GM23338 (cell line): ENCODE data around the gene VIPAS39. TPM values are rescaled to one million over a fixed set of nuclear protein-coding genes. Genes with fewer than 3 reads are reported as not detected.

Experiments
- ATAC-seq: fragments of 200-7000 bp; cut with Tn5 transposase; 3 replicates; pipeline ENCODE4 v1.9.1; 2020
- DNase-seq: peaks from one replicate; pipeline ENCODE4 v3.0.0-alpha.2; 2015; ENCODE audit warnings: low spot score
- H2AFZ ChIP-seq: fragments of 200-600 bp; sonication (generic); 2 replicates; pipeline ENCODE4 v1.8.0; 2016; ENCODE audit warnings: antibody characterized with exemption, mild to moderate bottlenecking, moderate library complexity
- H3F3A ChIP-seq: fragments of 200-600 bp; sonication (generic); replicated peaks from 2 replicates; pipeline ENCODE4 v1.8.0; 2017; ENCODE audit warnings: antibody characterized with exemption, mixed run types, low read depth
- H3K27ac ChIP-seq: fragments of 200-600 bp; sonication (generic); 2 replicates; pipeline ENCODE4 v1.6.1; 2016; ENCODE audit warnings: low read depth
- H3K27me3 ChIP-seq: fragments of 200-600 bp; sonication (generic); 2 replicates; pipeline ENCODE4 v1.8.0; 2016; ENCODE audit warnings: mild to moderate bottlenecking, mixed run types, moderate library complexity; ENCODE audit not compliant: insufficient read depth
- H3K36me3 ChIP-seq: fragments of 200-600 bp; sonication (generic); 2 replicates; pipeline ENCODE4 v1.8.0; 2016; ENCODE audit warnings: mild to moderate bottlenecking; ENCODE audit not compliant: insufficient read depth
- H3K4me1 ChIP-seq: fragments of 200-600 bp; sonication (generic); 2 replicates; pipeline ENCODE4 v1.8.0; 2016; ENCODE audit warnings: mild to moderate bottlenecking, moderate library complexity; ENCODE audit not compliant: insufficient read depth
- H3K4me2 ChIP-seq: fragments of 200-600 bp; sonication (generic); 2 replicates; pipeline ENCODE4 v1.7.1; 2017; ENCODE audit warnings: mixed run types
- H3K4me3 ChIP-seq: fragments of 200-600 bp; sonication (generic); 2 replicates; pipeline ENCODE4 v1.6.1; 2016; ENCODE audit warnings: mixed run types
- H3K79me2 ChIP-seq: fragments of 200-600 bp; sonication (generic); replicated peaks from 2 replicates; pipeline ENCODE4 v1.8.0; 2017; ENCODE audit warnings: mild to moderate bottlenecking; ENCODE audit not compliant: insufficient read depth
- H3K9me2 ChIP-seq: fragments of 200-600 bp; sonication (generic); 2 replicates; pipeline ENCODE4 v1.8.0; 2017; ENCODE audit not compliant: insufficient read depth
- H4K20me1 ChIP-seq: fragments of 200-600 bp; sonication (generic); replicated peaks from 2 replicates; pipeline ENCODE4 v1.8.0; 2017; ENCODE audit warnings: mild to moderate bottlenecking; ENCODE audit not compliant: insufficient read depth
- H3K27ac Mint-ChIP-seq: 2 replicates; pipeline ENCODE4 v1.8.0; 2020; ENCODE audit warnings: inconsistent platforms, mild to moderate bottlenecking, moderate library complexity, mixed read lengths
- H3K27me3 Mint-ChIP-seq: 3 replicates; pipeline ENCODE4 v1.8.0; 2022; ENCODE audit warnings: low read depth, mild to moderate bottlenecking, moderate library complexity, mixed read lengths, inconsistent platforms; ENCODE audit not compliant: insufficient read depth, poor library complexity
- H3K36me3 Mint-ChIP-seq: 3 replicates; pipeline ENCODE4 v1.8.0; 2021; ENCODE audit warnings: low read depth, mild to moderate bottlenecking, inconsistent platforms, moderate library complexity, mixed read lengths
- H3K4me1 Mint-ChIP-seq: 3 replicates; pipeline ENCODE4 v1.8.0; 2020; ENCODE audit warnings: mild to moderate bottlenecking, inconsistent platforms, mixed read lengths
- H3K4me3 Mint-ChIP-seq: 3 replicates; pipeline ENCODE4 v1.8.0; 2021; ENCODE audit warnings: moderate library complexity, mild to moderate bottlenecking, inconsistent platforms, mixed read lengths
- H3K9me3 Mint-ChIP-seq: 3 replicates; pipeline ENCODE4 v1.8.0; 2020; ENCODE audit warnings: moderate library complexity, mild to moderate bottlenecking, inconsistent platforms, mixed read lengths
- CREB1 ChIP-seq: fragments of 250-450 bp; sonication (Bioruptor Pico); IDR thresholded peaks from 2 replicates; pipeline ENCODE4 v1.5.0; 2020; ENCODE audit warnings: low read depth, mild to moderate bottlenecking, moderate library complexity
- EZH2 ChIP-seq: fragments of 200-600 bp; sonication (generic); IDR thresholded peaks from one replicate; pipeline ENCODE4 v1.8.0; 2017; ENCODE audit warnings: antibody characterized with exemption, mild to moderate bottlenecking, low read depth; ENCODE audit not compliant: unreplicated experiment
- EZH2phosphoT487 ChIP-seq: fragments of 200-600 bp; sonication (generic); IDR thresholded peaks from one replicate; pipeline ENCODE4 v1.8.1; 2018; ENCODE audit warnings: antibody characterized with exemption; ENCODE audit not compliant: unreplicated experiment
- JUNB ChIP-seq: IDR thresholded peaks from one replicate; pipeline ENCODE4 v1.6.1; 2016; ENCODE audit warnings: antibody characterized with exemption; ENCODE audit not compliant: unreplicated experiment
- NANOG ChIP-seq: IDR thresholded peaks from 2 replicates; pipeline ENCODE4 v1.6.1; 2016; ENCODE audit warnings: antibody characterized with exemption, borderline replicate concordance
- POLR2AphosphoS5 ChIP-seq: IDR thresholded peaks from 2 replicates; pipeline ENCODE4 v1.6.1; 2016; ENCODE audit warnings: antibody characterized with exemption, low read depth
- STAT1 ChIP-seq: IDR thresholded peaks from one replicate; pipeline ENCODE4 v1.6.1; 2016; ENCODE audit warnings: antibody characterized with exemption; ENCODE audit not compliant: unreplicated experiment
- ZNF114 ChIP-seq: fragments of 250-450 bp; sonication (Bioruptor Pico); IDR thresholded peaks from 2 replicates; pipeline ENCODE4 v1.5.0; 2020; ENCODE audit warnings: mild to moderate bottlenecking, moderate library complexity
- ZNF331 ChIP-seq: fragments of 250-450 bp; sonication (Bioruptor Pico); IDR thresholded peaks from 2 replicates; pipeline ENCODE4 v1.5.0; 2020; ENCODE audit warnings: low read depth, mild to moderate bottlenecking, moderate library complexity
- polyA plus RNA-seq: library from polyadenylated mRNA; unstranded; fragments of >200 nt; fragmentation: Nextera tagmentation; extraction: Ambion mirVana; gene quantifications from 2 replicates; pipeline ENCODE4 v1.2.1, GENCODE V29; 2016
- total RNA-seq: library from RNA; depleted of rRNA; stranded (reverse); fragments of >200 nt; shearing (Covaris generic); gene quantifications from 2 replicates; pipeline ENCODE4 v1.2.3, GENCODE V29; 2014
- TF ChIP-seq, protein P1 (sequence below): IDR thresholded peaks from 2 replicates; pipeline ENCODE4 v1.6.1; 2016; ENCODE audit warnings: antibody characterized with exemption
- TF ChIP-seq, protein P2 (sequence below), 2 experiments: fragments of 200-600 bp in 1 of 2; sonication (generic) in 1 of 2; conservative IDR thresholded peaks; 2 replicates each; pipeline versions ENCODE4 v1.5.1 to v1.6.1; 2016 to 2017; ENCODE audit warnings: antibody characterized with exemption in 2 of 2, low read depth in 2 of 2, mild to moderate bottlenecking in 2 of 2, moderate library complexity in 1 of 2
- TF ChIP-seq, protein P3 (sequence below): IDR thresholded peaks from one replicate; pipeline ENCODE4 v1.6.1; 2018; ENCODE audit warnings: antibody characterized with exemption; ENCODE audit not compliant: unreplicated experiment
- TF ChIP-seq, protein P4 (sequence below): fragments of 250-450 bp; sonication (Bioruptor Pico); IDR thresholded peaks from 2 replicates; pipeline ENCODE4 v1.5.0; 2020; ENCODE audit warnings: mild to moderate bottlenecking, moderate library complexity

VIPAS39 gene
- total and polyA plus RNA-seq, 2 experiments from 2014 or later: 9.4 to 21.8 TPM

DNA sequence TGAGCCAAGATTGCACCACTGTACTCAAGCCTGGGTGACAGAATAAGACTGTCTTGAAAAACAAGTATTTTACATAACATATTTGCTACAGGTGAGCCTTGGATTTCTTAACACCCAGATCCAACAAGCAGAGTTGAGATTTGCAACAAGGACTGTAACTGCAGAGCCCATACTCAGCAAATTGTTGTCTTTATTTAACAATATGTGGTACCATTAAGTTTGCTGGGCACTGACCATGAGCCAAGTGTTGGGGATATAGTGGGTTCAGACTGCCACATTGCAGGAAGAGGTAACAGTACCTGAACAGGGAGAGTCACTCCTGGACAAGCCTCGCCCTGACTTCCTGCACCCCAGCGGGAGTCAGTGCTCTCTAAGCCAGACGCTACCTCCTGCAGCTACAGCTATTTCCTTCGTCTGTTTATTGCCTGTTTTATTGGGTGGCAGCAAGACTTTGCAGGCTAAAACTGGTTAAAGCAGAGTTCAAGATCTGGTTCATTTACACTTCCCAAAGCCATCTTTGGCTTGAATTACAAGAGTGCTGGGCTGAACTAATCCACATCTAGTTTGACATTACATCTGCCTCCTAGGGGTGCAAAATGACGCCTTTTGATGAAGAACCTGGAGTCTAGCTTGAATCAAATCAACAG is 12.9 kb upstream of the VIPAS39 start:
- peaks cover 19% of the 10 kb centered on the region for H3K36me3 ChIP-seq
- no peaks in the 10 kb centered on the region; the same call in 2 of the 3 replicates for H3K9me3 Mint-ChIP-seq
- H3K4me1 Mint-ChIP-seq: peaks cover 28% of the 10 kb centered on the region
- peaks cover 11% of the 10 kb centered on the region for H3F3A ChIP-seq
- ATAC-seq: peak; percentile 46
- peak overlapping the region; percentile 74; the same call in 1 of the 2 replicates for H3K27ac Mint-ChIP-seq
- H3K4me2 ChIP-seq: no peak overlapping the region
- H3K27me3 ChIP-seq: no peaks in the 10 kb centered on the region
- DNase-seq: peak; percentile 31
- no peak overlapping the region for H3K4me3 Mint-ChIP-seq
- H4K20me1 ChIP-seq: peaks cover 6% of the 10 kb centered on the region
- H3K4me3 ChIP-seq: no peak overlapping the region
- no peaks in the 10 kb centered on the region for H3K79me2 ChIP-seq
- no peak overlapping the region for H2AFZ ChIP-seq
- TF ChIP-seq POLR2AphosphoS5: no peak
- no peak for TF ChIP-seq EZH2phosphoT487
- TF ChIP-seq NANOG: no peak
- TF ChIP-seq CREB1: no peak
- no peak for TF ChIP-seq ZNF114 (CRISPR knock-in tag)
- no peak for TF ChIP-seq ZNF331 (CRISPR knock-in tag)
- TF ChIP-seq, protein P1, sequence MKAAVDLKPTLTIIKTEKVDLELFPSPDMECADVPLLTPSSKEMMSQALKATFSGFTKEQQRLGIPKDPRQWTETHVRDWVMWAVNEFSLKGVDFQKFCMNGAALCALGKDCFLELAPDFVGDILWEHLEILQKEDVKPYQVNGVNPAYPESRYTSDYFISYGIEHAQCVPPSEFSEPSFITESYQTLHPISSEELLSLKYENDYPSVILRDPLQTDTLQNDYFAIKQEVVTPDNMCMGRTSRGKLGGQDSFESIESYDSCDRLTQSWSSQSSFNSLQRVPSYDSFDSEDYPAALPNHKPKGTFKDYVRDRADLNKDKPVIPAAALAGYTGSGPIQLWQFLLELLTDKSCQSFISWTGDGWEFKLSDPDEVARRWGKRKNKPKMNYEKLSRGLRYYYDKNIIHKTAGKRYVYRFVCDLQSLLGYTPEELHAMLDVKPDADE: no peak
- no peak for TF ChIP-seq STAT1
- TF ChIP-seq, protein P2, sequence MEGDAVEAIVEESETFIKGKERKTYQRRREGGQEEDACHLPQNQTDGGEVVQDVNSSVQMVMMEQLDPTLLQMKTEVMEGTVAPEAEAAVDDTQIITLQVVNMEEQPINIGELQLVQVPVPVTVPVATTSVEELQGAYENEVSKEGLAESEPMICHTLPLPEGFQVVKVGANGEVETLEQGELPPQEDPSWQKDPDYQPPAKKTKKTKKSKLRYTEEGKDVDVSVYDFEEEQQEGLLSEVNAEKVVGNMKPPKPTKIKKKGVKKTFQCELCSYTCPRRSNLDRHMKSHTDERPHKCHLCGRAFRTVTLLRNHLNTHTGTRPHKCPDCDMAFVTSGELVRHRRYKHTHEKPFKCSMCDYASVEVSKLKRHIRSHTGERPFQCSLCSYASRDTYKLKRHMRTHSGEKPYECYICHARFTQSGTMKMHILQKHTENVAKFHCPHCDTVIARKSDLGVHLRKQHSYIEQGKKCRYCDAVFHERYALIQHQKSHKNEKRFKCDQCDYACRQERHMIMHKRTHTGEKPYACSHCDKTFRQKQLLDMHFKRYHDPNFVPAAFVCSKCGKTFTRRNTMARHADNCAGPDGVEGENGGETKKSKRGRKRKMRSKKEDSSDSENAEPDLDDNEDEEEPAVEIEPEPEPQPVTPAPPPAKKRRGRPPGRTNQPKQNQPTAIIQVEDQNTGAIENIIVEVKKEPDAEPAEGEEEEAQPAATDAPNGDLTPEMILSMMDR (conservative IDR thresholded peaks at IDR 0.05; ENCODE audit: low read depth in 2 of 2): no peak
- TF ChIP-seq, protein P3, sequence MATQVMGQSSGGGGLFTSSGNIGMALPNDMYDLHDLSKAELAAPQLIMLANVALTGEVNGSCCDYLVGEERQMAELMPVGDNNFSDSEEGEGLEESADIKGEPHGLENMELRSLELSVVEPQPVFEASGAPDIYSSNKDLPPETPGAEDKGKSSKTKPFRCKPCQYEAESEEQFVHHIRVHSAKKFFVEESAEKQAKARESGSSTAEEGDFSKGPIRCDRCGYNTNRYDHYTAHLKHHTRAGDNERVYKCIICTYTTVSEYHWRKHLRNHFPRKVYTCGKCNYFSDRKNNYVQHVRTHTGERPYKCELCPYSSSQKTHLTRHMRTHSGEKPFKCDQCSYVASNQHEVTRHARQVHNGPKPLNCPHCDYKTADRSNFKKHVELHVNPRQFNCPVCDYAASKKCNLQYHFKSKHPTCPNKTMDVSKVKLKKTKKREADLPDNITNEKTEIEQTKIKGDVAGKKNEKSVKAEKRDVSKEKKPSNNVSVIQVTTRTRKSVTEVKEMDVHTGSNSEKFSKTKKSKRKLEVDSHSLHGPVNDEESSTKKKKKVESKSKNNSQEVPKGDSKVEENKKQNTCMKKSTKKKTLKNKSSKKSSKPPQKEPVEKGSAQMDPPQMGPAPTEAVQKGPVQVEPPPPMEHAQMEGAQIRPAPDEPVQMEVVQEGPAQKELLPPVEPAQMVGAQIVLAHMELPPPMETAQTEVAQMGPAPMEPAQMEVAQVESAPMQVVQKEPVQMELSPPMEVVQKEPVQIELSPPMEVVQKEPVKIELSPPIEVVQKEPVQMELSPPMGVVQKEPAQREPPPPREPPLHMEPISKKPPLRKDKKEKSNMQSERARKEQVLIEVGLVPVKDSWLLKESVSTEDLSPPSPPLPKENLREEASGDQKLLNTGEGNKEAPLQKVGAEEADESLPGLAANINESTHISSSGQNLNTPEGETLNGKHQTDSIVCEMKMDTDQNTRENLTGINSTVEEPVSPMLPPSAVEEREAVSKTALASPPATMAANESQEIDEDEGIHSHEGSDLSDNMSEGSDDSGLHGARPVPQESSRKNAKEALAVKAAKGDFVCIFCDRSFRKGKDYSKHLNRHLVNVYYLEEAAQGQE: no peak
- TF ChIP-seq EZH2: no peak
- TF ChIP-seq, protein P4, sequence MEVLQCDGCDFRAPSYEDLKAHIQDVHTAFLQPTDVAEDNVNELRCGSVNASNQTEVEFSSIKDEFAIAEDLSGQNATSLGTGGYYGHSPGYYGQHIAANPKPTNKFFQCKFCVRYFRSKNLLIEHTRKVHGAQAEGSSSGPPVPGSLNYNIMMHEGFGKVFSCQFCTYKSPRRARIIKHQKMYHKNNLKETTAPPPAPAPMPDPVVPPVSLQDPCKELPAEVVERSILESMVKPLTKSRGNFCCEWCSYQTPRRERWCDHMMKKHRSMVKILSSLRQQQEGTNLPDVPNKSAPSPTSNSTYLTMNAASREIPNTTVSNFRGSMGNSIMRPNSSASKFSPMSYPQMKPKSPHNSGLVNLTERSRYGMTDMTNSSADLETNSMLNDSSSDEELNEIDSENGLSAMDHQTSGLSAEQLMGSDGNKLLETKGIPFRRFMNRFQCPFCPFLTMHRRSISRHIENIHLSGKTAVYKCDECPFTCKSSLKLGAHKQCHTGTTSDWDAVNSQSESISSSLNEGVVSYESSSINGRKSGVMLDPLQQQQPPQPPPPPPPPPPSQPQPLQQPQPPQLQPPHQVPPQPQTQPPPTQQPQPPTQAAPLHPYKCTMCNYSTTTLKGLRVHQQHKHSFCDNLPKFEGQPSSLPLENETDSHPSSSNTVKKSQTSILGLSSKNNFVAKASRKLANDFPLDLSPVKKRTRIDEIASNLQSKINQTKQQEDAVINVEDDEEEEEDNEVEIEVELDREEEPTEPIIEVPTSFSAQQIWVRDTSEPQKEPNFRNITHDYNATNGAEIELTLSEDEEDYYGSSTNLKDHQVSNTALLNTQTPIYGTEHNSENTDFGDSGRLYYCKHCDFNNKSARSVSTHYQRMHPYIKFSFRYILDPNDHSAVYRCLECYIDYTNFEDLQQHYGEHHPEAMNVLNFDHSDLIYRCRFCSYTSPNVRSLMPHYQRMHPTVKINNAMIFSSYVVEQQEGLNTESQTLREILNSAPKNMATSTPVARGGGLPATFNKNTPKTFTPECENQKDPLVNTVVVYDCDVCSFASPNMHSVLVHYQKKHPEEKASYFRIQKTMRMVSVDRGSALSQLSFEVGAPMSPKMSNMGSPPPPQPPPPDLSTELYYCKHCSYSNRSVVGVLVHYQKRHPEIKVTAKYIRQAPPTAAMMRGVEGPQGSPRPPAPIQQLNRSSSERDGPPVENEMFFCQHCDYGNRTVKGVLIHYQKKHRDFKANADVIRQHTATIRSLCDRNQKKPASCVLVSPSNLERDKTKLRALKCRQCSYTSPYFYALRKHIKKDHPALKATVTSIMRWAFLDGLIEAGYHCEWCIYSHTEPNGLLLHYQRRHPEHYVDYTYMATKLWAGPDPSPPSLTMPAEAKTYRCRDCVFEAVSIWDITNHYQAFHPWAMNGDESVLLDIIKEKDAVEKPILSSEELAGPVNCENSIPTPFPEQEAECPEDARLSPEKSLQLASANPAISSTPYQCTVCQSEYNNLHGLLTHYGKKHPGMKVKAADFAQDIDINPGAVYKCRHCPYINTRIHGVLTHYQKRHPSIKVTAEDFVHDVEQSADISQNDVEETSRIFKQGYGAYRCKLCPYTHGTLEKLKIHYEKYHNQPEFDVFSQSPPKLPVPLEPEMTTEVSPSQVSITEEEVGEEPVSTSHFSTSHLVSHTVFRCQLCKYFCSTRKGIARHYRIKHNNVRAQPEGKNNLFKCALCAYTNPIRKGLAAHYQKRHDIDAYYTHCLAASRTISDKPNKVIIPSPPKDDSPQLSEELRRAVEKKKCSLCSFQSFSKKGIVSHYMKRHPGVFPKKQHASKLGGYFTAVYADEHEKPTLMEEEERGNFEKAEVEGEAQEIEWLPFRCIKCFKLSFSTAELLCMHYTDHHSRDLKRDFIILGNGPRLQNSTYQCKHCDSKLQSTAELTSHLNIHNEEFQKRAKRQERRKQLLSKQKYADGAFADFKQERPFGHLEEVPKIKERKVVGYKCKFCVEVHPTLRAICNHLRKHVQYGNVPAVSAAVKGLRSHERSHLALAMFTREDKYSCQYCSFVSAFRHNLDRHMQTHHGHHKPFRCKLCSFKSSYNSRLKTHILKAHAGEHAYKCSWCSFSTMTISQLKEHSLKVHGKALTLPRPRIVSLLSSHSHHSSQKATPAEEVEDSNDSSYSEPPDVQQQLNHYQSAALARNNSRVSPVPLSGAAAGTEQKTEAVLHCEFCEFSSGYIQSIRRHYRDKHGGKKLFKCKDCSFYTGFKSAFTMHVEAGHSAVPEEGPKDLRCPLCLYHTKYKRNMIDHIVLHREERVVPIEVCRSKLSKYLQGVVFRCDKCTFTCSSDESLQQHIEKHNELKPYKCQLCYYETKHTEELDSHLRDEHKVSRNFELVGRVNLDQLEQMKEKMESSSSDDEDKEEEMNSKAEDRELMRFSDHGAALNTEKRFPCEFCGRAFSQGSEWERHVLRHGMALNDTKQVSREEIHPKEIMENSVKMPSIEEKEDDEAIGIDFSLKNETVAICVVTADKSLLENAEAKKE (CRISPR knock-in tag): no peak
- no peak for TF ChIP-seq JUNB
- H3K27ac ChIP-seq: peak overlapping the region; percentile 76
- H3K9me2 ChIP-seq: no peaks in the 10 kb centered on the region
- H3K27me3 Mint-ChIP-seq: peaks cover 4% of the 10 kb centered on the region
- peaks cover 10% of the 10 kb centered on the region for H3K4me1 ChIP-seq
- peaks cover 40% of the 10 kb centered on the region for H3K36me3 Mint-ChIP-seq
